Breast epithelium (tissue), 4 donors: Measurements from ENCODE around the gene MRPL30. TPM values are rescaled to one million over a fixed set of nuclear protein-coding genes. Genes with fewer than 3 reads are reported as not detected.
"Not testable (repeated sequence)": the region's sequence is repeated elsewhere in the genome, so short reads cannot be mapped to it uniquely, and the experiment has no call there.

Experiments
- DNase-seq, 2 donors: peaks; one replicate each; pipeline ENCODE4 v3.0.0-alpha.2; 2019; ENCODE audit warnings: low spot score in 2 of 2
- H3K27ac ChIP-seq, 2 donors: fragments of 200-600 bp; sonication (generic) in 1 of 2; one replicate each; pipeline ENCODE4 v1.5.1; 2016 to 2019; ENCODE audit warnings: mild to moderate bottlenecking in 1 of 2
- H3K27me3 ChIP-seq, 2 donors: fragments of 200-600 bp; sonication (generic) in 1 of 2; one replicate each; pipeline versions ENCODE4 v1.5.1 to v1.6.0; 2017 to 2019; ENCODE audit warnings: control low read depth in 1 of 2, mild to moderate bottlenecking in 1 of 2
- H3K36me3 ChIP-seq: fragments of 200-600 bp; one replicate; pipeline ENCODE4 v1.5.1; 2019
- H3K4me1 ChIP-seq, 2 donors: fragments of 200-600 bp; sonication (generic); one replicate each; pipeline ENCODE4 v1.5.1; 2016 to 2019; ENCODE audit warnings: control low read depth in 1 of 2
- H3K4me3 ChIP-seq, 3 donors: fragments of 200-600 bp; sonication (generic); 1 replicate in 2 of 3; 2 replicates in 1 of 3; pipeline ENCODE4 v1.5.1; 2016 to 2019; ENCODE audit warnings: mild to moderate bottlenecking in 3 of 3, moderate library complexity in 2 of 3
- H3K9me3 ChIP-seq, 2 donors: fragments of 200-600 bp; sonication (generic) in 1 of 2; one replicate each; pipeline ENCODE4 v1.5.1; 2016 to 2019; ENCODE audit warnings: control low read depth in 1 of 2
- POLR2A ChIP-seq: fragments of 450-650 bp; IDR thresholded peaks from one replicate; pipeline ENCODE4 v1.6.1; 2016; ENCODE audit warnings: antibody characterized with exemption, mild to moderate bottlenecking, moderate library complexity
- POLR2AphosphoS5 ChIP-seq, 3 donors: sonication (generic); formaldehyde crosslinking; IDR thresholded peaks; one replicate each; pipeline ENCODE4 v1.6.1; 2017; ENCODE audit warnings: antibody characterized with exemption in 3 of 3
- intact Hi-C: fragments of 100-400 bp; cut with DNase I; formaldehyde crosslinking; loops from one replicate; pipeline ENCODE4 v1.15.1; 2023; ENCODE audit warnings: low total_unique reads
- total RNA-seq, 3 donors: library from RNA; depleted of rRNA; stranded (reverse); fragments of >200 nt; gene quantifications; one replicate each; pipeline ENCODE4 v1.1.0, GENCODE V29; 2016
- TF ChIP-seq, protein P1 (sequence below), 3 donors: fragments of 450-650 bp; IDR thresholded peaks; one replicate each; pipeline ENCODE4 v1.5.1; 2016 to 2017; ENCODE audit warnings: antibody characterized with exemption in 3 of 3, mild to moderate bottlenecking in 3 of 3, moderate library complexity in 3 of 3

MRPL30 gene
- 10 to 100 TPM; 30.4 to 37.5 (median 35.1) TPM for total RNA-seq

DNA sequence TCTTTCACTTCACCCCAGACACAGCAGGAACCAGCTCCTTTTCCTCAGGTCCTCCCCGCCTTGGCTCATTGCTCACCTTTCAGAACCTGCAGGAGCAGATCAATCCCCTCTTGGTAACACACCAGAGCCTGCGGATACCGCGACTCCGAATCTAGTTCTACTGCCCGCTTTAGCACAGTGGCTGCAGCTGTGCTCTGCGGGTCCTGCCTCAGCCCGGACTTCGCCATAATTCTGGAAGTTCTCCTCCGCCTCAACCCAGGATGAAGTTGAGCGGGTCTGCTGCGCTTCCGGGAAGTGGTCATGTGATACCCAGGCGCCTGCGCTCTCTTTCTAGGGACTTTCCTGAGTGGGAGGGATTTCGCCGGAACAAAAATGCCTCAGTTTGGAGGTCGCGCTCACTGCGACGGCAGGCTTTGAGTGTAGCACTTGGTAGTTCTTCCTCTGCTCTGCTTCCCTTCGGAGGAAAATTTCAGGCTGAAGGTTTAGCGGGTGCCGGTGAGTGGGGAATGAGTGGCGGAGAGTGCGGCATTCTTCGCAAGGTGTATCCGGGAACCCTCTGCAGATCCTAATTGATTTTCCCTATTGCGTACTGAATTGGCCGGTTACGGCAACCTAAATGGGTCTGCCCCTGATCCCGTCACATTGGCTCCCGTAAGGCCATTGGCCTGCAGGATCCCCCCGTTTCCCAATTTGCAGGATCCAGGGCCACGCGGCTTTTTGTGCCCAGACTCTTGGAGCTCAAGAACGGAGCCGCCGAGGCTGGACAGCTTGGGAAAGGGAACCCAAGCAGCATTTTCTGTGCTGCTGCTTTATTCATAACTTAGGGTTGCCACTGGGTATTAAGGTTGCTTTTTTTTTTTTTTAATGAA lies at the start of gene MRPL30, which contains the start of gene MITD1:
Gene MRPL30, plus strand, starts transcription at position 430 of the 869 bp plus-strand sequence. CDS start 5,020 bp downstream, outside the sequence.
Gene MITD1, minus strand, starts transcription at position 304 of the 869 bp plus-strand sequence. Its CDS starts 77 bp downstream, at position 227.
- H3K27ac ChIP-seq, result peak within 1 kb of the TSS; percentile 66 to 81
- no peaks in the 10 kb centered on the region for H3K36me3 ChIP-seq
- H3K9me3 ChIP-seq, result no peaks in the 10 kb centered on the region
- peak within 1 kb of the TSS; percentile 73 to 84 (median 75) for H3K4me3 ChIP-seq
- peak; percentile 89 to 95 (median 95) for TF ChIP-seq POLR2AphosphoS5 (IDR thresholded peaks at IDR 0.05)
- TF ChIP-seq, protein P1, sequence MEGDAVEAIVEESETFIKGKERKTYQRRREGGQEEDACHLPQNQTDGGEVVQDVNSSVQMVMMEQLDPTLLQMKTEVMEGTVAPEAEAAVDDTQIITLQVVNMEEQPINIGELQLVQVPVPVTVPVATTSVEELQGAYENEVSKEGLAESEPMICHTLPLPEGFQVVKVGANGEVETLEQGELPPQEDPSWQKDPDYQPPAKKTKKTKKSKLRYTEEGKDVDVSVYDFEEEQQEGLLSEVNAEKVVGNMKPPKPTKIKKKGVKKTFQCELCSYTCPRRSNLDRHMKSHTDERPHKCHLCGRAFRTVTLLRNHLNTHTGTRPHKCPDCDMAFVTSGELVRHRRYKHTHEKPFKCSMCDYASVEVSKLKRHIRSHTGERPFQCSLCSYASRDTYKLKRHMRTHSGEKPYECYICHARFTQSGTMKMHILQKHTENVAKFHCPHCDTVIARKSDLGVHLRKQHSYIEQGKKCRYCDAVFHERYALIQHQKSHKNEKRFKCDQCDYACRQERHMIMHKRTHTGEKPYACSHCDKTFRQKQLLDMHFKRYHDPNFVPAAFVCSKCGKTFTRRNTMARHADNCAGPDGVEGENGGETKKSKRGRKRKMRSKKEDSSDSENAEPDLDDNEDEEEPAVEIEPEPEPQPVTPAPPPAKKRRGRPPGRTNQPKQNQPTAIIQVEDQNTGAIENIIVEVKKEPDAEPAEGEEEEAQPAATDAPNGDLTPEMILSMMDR (IDR thresholded peaks at IDR 0.05), result no peak
- peak; percentile 26 for TF ChIP-seq POLR2A
- no peaks in the 10 kb centered on the region for H3K27me3 ChIP-seq
- intact Hi-C loops, result no loop called here
- peak; percentile 88 for DNase-seq
- H3K4me1 ChIP-seq, result peaks cover 0 to 6% of the 10 kb centered on the region in 2 donors

DNA sequence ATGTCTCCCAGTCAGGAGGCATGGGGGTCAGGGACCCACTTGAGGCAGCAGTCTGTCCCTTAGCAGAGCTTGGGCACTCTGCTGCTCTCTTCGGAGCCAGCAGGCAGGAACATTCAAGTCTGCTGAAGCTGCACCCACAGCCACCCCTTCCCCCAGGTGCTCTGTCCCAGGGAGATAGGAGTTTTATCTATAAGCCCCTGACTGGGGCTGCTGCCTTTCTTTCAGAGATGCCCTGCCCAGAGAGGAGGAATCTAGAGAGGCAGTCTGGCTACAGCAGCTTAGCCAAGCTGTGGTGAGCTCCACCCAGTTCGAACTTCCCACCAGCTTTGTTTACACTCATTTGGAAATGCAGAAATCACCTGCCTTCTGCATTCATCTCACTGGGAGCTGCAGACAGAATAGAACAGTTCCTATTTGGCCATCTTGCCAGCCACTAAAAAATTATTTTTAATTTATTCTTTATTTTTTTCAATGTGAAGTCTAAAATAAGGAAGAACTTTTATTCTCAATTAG lies 45.9 kb upstream of the MRPL30 start:
- H3K36me3 ChIP-seq, H3K27me3 ChIP-seq, H3K27ac ChIP-seq, H3K4me1 ChIP-seq, intact Hi-C loops, DNase-seq, H3K4me3 ChIP-seq: not testable (repeated sequence)
- peaks cover 0 to 24% of the 10 kb centered on the region in 2 donors for H3K9me3 ChIP-seq

DNA sequence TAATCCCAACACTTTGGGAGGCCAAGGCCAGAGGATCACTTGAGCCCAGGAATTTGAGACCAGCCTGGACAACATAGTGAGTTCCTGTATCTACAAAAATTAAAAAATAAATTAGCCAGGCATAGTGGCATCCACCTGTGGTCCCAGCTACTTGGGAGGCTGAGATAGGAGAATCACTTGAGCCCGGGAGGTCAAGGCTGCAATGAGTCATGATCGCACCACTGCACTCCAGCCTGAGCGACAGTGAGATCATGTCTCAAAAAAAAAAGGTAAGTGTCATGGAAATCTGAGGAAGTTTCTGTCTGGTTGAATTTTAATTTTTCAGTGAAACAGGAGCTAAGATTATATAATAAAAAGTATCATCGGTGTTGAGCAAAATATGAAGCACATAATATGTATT lies 42.0 kb upstream of the MRPL30 start:
- H3K4me3 ChIP-seq, result no peak overlapping the region
- no peaks in the 10 kb centered on the region for H3K27me3 ChIP-seq
- DNase-seq, result no peak
- no peak overlapping the region for H3K27ac ChIP-seq
- intact Hi-C loops, result no loop called here
- no peaks in the 10 kb centered on the region for H3K36me3 ChIP-seq
- no peak for TF ChIP-seq POLR2AphosphoS5 (IDR thresholded peaks at IDR 0.05)
- TF ChIP-seq, protein P1 (IDR thresholded peaks at IDR 0.05), result no peak
- no peak for TF ChIP-seq POLR2A
- H3K4me1 ChIP-seq, result peaks cover 0 to 6% of the 10 kb centered on the region in 2 donors
- H3K9me3 ChIP-seq, result no peaks in the 10 kb centered on the region

DNA sequence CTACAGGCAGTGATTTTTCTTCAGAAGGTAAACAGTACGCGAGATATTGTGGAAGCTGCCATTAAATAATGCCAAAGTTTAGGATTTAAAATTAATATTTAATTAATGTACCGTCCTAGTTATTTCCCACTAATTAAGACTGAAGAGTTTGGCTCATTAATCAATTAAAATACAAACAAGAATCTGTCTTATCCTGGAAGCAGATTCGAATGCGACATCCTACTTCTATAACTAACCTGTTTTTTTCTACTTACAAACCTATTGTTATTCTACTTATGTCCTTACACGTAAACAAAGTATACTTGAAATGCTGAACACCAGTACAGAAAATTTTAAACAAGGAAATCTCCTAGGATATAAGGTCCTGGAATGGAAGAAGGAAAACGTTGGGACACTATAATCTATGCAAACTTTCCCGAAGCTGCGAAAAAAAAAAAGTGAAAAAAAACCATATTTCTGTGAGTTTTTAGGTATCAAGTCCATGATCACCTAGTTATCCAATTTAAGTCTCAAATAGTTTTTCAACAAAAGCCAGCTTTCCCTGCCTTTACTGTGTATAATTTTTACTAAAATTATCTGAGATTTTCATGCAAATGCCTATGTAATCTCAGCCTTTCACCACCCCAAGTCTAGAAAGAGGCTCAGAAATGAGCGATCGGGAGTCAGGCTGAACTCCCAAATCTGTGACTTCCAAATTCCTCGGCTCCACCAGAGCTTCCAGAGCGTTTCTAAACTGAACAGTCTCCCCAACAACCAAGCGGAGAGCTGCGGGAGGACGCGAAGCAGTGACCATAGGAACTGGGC lies 40.7 kb upstream of the MRPL30 start:
- H3K27ac ChIP-seq, result peak overlapping the region; percentile 95 to 96
- H3K27me3 ChIP-seq, result no peaks in the 10 kb centered on the region
- H3K36me3 ChIP-seq, result no peaks in the 10 kb centered on the region
- DNase-seq, result no peak
- intact Hi-C loops, result loop anchor here (10.0 kb wide), 1 partner anchor 1425 kb away; the partner anchor contains the start of gene PDCL3
- TF ChIP-seq POLR2A, result no peak
- TF ChIP-seq POLR2AphosphoS5 (IDR thresholded peaks at IDR 0.05), result no peak
- TF ChIP-seq, protein P1 (IDR thresholded peaks at IDR 0.05), result no peak
- H3K9me3 ChIP-seq, result no peaks in the 10 kb centered on the region
- H3K4me3 ChIP-seq, result peak overlapping the region; percentile 83 to 96 (median 95)
- H3K4me1 ChIP-seq, result peaks cover 0 to 6% of the 10 kb centered on the region in 2 donors

DNA sequence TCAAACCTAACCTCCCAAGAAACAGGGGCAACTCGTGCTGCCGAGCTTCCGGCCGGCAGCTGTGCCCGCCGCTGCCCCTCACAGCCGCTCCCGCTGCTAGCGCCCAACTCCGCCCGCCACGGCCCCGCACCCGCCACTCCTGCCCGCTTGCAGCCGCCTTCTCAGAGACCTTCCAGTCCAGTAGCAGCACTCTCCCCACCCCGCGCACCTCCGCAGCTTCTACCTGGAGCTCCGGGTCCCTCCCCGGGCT lies 40.2 kb upstream of the MRPL30 start:
- no peak for DNase-seq
- H3K9me3 ChIP-seq, result no peaks in the 10 kb centered on the region
- H3K4me1 ChIP-seq, result peaks cover 0 to 6% of the 10 kb centered on the region in 2 donors

More for the DNA sequence above, 40.2 kb upstream of the MRPL30 start:
- intact Hi-C loops, result loop anchor here (10.0 kb wide), 1 partner anchor 1424 kb away; the partner anchor contains the start of gene PDCL3
- Histone ChIP-seq H3K27ac (peak overlapping the region; percentile 95 to 96), H3K27me3 (no peaks in the 10 kb centered on the region), H3K36me3 (no peaks in the 10 kb centered on the region), H3K4me3 (peak overlapping the region; percentile 83 to 96 (median 95))
- TF ChIP-seq, protein P1 (IDR thresholded peaks at IDR 0.05), result no peak
- no peak for TF ChIP-seq POLR2AphosphoS5 (IDR thresholded peaks at IDR 0.05)
- TF ChIP-seq POLR2A, result no peak
